HepG2 (cell line): ENCODE data around the gene GDF9. TPM values are rescaled to one million over a fixed set of nuclear protein-coding genes. Genes with fewer than 3 reads are reported as not detected.
A peak's percentile ranks its signal among the peaks of the same experiment; 100 is the strongest.

ENCODE experiments used
- CBX5 ChIP-seq: sonication (generic); formaldehyde crosslinking; IDR thresholded peaks from 2 replicates; pipeline ENCODE4 v1.4.0; 2020; ENCODE audit warnings: missing genetic modification reagents, borderline replicate concordance
- MED1 ChIP-seq: sonication (generic); formaldehyde crosslinking; IDR thresholded peaks from 2 replicates; pipeline ENCODE4 v1.4.0; 2020; ENCODE audit warnings: missing genetic modification reagents
- NFE2 ChIP-seq: sonication (generic); formaldehyde crosslinking; IDR thresholded peaks from 2 replicates; pipeline ENCODE4 v1.4.0; 2020; ENCODE audit warnings: missing genetic modification reagents
- POLR2AphosphoS2 ChIP-seq: IDR thresholded peaks from 2 replicates; pipeline ENCODE4 v1.6.1; 2011; ENCODE audit warnings: low read depth, low read length, improper control_type of control experiment
- RBAK ChIP-seq: sonication (generic); formaldehyde crosslinking; IDR thresholded peaks from 2 replicates; pipeline ENCODE4 v1.5.1; 2020; ENCODE audit warnings: mild to moderate bottlenecking, missing genetic modification reagents
- SAFB2 ChIP-seq: sonication (generic); formaldehyde crosslinking; IDR thresholded peaks from 2 replicates; pipeline ENCODE4 v1.5.1; 2020; ENCODE audit warnings: missing genetic modification reagents, low read depth, mild to moderate bottlenecking, borderline replicate concordance
- TBL1XR1 ChIP-seq: fragments of 150-350 bp; IDR thresholded peaks from 2 replicates; pipeline ENCODE4 v1.6.1; 2014; ENCODE audit warnings: borderline replicate concordance, low read length; ENCODE audit not compliant: partially characterized antibody
- THAP11 ChIP-seq: IDR thresholded peaks from 2 replicates; pipeline ENCODE4 v1.6.1; 2016; ENCODE audit warnings: missing biosample characterization, missing genetic modification reagents
- YEATS2 ChIP-seq: sonication (generic); formaldehyde crosslinking; IDR thresholded peaks from 2 replicates; pipeline ENCODE4 v1.4.0; 2020; ENCODE audit warnings: missing genetic modification reagents, borderline replicate concordance
- ZFX ChIP-seq: sonication (generic); formaldehyde crosslinking; IDR thresholded peaks from 2 replicates; pipeline ENCODE4 v1.4.0; 2020; ENCODE audit warnings: mild to moderate bottlenecking, low read depth, missing genetic modification reagents, moderate library complexity
- ZNF136 ChIP-seq: sonication (generic); formaldehyde crosslinking; IDR thresholded peaks from 2 replicates; pipeline ENCODE4 v1.8.1; 2022; ENCODE audit warnings: low read depth, mild to moderate bottlenecking, moderate library complexity, missing genetic modification reagents
- ZNF674 ChIP-seq: sonication (generic); formaldehyde crosslinking; IDR thresholded peaks from 2 replicates; pipeline ENCODE4 v1.5.0; 2020; ENCODE audit warnings: low read depth, mild to moderate bottlenecking, missing genetic modification reagents
- ZNF737 ChIP-seq: sonication (generic); formaldehyde crosslinking; IDR thresholded peaks from 2 replicates; pipeline ENCODE4 v1.5.0; 2020; ENCODE audit warnings: missing genetic modification reagents, mild to moderate bottlenecking, borderline replicate concordance
- ZNF772 ChIP-seq: sonication (generic); formaldehyde crosslinking; IDR thresholded peaks from 2 replicates; pipeline ENCODE4 v1.5.0; 2020; ENCODE audit warnings: mild to moderate bottlenecking, missing genetic modification reagents
- polyA plus RNA-seq, 8 experiments: library from polyadenylated mRNA; depleted of rRNA in 3 of 8; stranded (reverse) in 7 of 8; unstranded in 1 of 8; fragments of >200 nt; fragmentation: Illumina TruSeq in 4 of 8; extraction: Trizol in 4 of 8; gene quantifications; 2 replicates each; pipeline versions ENCODE4 v1.2.1 to v1.2.3, GENCODE V29; 2011 to 2016; ENCODE audit warnings: low read depth in 4 of 8, missing spikeins in 1 of 8, mixed read lengths in 1 of 8; ENCODE audit not compliant: insufficient read depth in 1 of 8
- total RNA-seq, 5 experiments: library from RNA; depleted of rRNA; stranded (reverse); fragments of >200 nt; fragmentation: Illumina TruSeq; extraction: Trizol; gene quantifications; 2 replicates each; pipeline ENCODE4 v1.2.3, GENCODE V29; 2016; ENCODE audit warnings: low read depth in 1 of 5
- TF ChIP-seq, protein P1 (sequence below): sonication (generic); formaldehyde crosslinking; IDR thresholded peaks from 2 replicates; pipeline ENCODE4 v1.8.1; 2022; ENCODE audit warnings: mild to moderate bottlenecking, missing genetic modification reagents
- TF ChIP-seq, protein P2 (sequence below): sonication (generic); formaldehyde crosslinking; IDR thresholded peaks from 2 replicates; pipeline ENCODE4 v1.4.0; 2020; ENCODE audit warnings: missing genetic modification reagents, borderline replicate concordance
- TF ChIP-seq, protein P3 (sequence below): sonication (generic); formaldehyde crosslinking; IDR thresholded peaks from 2 replicates; pipeline ENCODE4 v1.5.0; 2020; ENCODE audit warnings: missing genetic modification reagents

Gene GDF9
- total and polyA plus RNA-seq, 2 of the 13 experiments (the other 11 are each of a cell fraction or from before 2014, with no cell fraction given): 0.33 to 0.38 TPM

DNA sequence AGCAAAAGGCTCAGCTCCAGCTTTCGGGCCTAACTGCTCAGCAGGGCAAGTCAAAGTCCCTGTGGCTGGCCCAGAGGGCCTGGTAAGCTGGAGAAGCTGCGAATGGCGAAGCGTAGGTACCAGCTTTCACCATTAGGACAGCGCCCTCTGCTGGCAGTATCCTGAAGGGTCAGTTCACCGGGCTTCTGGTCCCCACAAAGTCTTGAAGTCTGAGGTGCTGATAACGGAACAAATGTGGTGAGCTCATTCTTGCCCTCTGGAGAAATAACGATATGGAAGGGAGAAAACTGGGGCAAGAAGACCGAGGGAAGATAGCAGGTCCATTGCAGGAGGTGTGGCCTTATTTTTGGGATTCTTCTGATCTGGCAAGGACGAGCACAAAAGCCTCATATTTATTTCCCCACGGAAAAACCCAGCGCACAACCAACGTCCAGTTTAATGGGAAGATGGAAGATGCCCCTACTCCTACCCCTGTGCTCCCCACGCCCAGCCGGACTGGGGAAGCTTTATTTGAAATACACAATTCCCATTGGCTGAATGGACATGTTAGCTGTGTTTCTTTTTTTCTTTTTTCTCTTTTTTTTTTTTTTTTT is 46.0 kb downstream of the GDF9 start (continued):
- peak; percentile 13 for TF ChIP-seq TBL1XR1
- TF ChIP-seq YEATS2 (CRISPR knock-in tag): no peak
- TF ChIP-seq, protein P1, sequence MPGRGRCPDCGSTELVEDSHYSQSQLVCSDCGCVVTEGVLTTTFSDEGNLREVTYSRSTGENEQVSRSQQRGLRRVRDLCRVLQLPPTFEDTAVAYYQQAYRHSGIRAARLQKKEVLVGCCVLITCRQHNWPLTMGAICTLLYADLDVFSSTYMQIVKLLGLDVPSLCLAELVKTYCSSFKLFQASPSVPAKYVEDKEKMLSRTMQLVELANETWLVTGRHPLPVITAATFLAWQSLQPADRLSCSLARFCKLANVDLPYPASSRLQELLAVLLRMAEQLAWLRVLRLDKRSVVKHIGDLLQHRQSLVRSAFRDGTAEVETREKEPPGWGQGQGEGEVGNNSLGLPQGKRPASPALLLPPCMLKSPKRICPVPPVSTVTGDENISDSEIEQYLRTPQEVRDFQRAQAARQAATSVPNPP (CRISPR knock-in tag): no peak
- no peak for TF ChIP-seq POLR2AphosphoS2
- TF ChIP-seq SAFB2 (CRISPR knock-in tag): no peak
- no peak for TF ChIP-seq RBAK (CRISPR knock-in tag)
- no peak; the same call in 1 of the 2 replicates for TF ChIP-seq CBX5 (CRISPR knock-in tag)
- no peak for TF ChIP-seq NFE2 (CRISPR knock-in tag)
- TF ChIP-seq, protein P2, sequence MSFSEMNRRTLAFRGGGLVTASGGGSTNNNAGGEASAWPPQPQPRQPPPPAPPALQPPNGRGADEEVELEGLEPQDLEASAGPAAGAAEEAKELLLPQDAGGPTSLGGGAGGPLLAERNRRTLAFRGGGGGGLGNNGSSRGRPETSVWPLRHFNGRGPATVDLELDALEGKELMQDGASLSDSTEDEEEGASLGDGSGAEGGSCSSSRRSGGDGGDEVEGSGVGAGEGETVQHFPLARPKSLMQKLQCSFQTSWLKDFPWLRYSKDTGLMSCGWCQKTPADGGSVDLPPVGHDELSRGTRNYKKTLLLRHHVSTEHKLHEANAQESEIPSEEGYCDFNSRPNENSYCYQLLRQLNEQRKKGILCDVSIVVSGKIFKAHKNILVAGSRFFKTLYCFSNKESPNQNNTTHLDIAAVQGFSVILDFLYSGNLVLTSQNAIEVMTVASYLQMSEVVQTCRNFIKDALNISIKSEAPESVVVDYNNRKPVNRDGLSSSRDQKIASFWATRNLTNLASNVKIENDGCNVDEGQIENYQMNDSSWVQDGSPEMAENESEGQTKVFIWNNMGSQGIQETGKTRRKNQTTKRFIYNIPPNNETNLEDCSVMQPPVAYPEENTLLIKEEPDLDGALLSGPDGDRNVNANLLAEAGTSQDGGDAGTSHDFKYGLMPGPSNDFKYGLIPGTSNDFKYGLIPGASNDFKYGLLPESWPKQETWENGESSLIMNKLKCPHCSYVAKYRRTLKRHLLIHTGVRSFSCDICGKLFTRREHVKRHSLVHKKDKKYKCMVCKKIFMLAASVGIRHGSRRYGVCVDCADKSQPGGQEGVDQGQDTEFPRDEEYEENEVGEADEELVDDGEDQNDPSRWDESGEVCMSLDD (CRISPR knock-in tag): no peak
- TF ChIP-seq ZNF136 (CRISPR knock-in tag): no peak
- 0 out of 2 replicates have a peak, but pooled peaks have one; percentile 32 for TF ChIP-seq ZNF772
- TF ChIP-seq, protein P3, sequence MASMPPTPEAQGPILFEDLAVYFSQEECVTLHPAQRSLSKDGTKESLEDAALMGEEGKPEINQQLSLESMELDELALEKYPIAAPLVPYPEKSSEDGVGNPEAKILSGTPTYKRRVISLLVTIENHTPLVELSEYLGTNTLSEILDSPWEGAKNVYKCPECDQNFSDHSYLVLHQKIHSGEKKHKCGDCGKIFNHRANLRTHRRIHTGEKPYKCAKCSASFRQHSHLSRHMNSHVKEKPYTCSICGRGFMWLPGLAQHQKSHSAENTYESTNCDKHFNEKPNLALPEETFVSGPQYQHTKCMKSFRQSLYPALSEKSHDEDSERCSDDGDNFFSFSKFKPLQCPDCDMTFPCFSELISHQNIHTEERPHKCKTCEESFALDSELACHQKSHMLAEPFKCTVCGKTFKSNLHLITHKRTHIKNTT: no peak
- peak; percentile 32; the same call in 1 of the 2 replicates for TF ChIP-seq THAP11 (CRISPR knock-in tag)
- TF ChIP-seq ZNF737 (CRISPR knock-in tag): no peak
- 0 out of 2 replicates have a peak, but pooled peaks have one; percentile 20 for TF ChIP-seq MED1 (CRISPR knock-in tag)
- TF ChIP-seq ZFX (CRISPR knock-in tag): peak; percentile 89
- no peak for TF ChIP-seq ZNF674 (CRISPR knock-in tag)
